Activated CD4-positive, alpha-beta memory T cell treated with anti-CD3 and anti-CD28 coated beads, Interleukin-2, amount 10 ng/mL, durations not matched to agents 7 days and 5 days (primary cell): ENCODE measurements around the gene SP1. TPM values are rescaled to one million over a fixed set of nuclear protein-coding genes. Genes with fewer than 3 reads are reported as not detected.
A peak's percentile ranks its signal among the peaks of the same experiment; 100 is the strongest.
"Not testable (repeated sequence)": the region's sequence is repeated elsewhere in the genome, so short reads cannot be mapped to it uniquely, and the experiment has no call there.

Experiments used
- CTCF ChIA-PET: fragments of 350-600 bp; sonication (Branson Sonifier 250); formaldehyde crosslinking; loops from one replicate; lab custom pipeline; 2021; ENCODE audit warnings: antibody characterized with exemption, inconsistent platforms; lab: Charles Lee
- POLR2A ChIA-PET: fragments of 350-600 bp; sonication (Branson Sonifier 250); formaldehyde crosslinking; loops from one replicate; lab custom pipeline; 2021; ENCODE audit warnings: antibody characterized with exemption; lab: Charles Lee
- DNase-seq: peaks from one replicate; pipeline ENCODE4 v3.0.0-alpha.2; 2020
- H3K27ac Mint-ChIP-seq: one replicate; pipeline ENCODE4 v1.8.0; 2021; ENCODE audit warnings: mild to moderate bottlenecking, mixed read lengths
- H3K27me3 Mint-ChIP-seq: one replicate; pipeline ENCODE4 v1.8.0; 2021; ENCODE audit warnings: mixed read lengths
- H3K36me3 Mint-ChIP-seq: one replicate; pipeline ENCODE4 v1.8.0; 2021; ENCODE audit warnings: low read depth, mixed read lengths
- H3K4me1 Mint-ChIP-seq: one replicate; pipeline ENCODE4 v1.8.0; 2021; ENCODE audit warnings: mixed read lengths
- H3K4me3 Mint-ChIP-seq: one replicate; pipeline ENCODE4 v1.8.0; 2021; ENCODE audit warnings: mild to moderate bottlenecking, mixed read lengths
- H3K9me3 Mint-ChIP-seq: one replicate; pipeline ENCODE4 v1.8.0; 2021; ENCODE audit warnings: mixed read lengths
- total RNA-seq, 2 experiments: library from RNA; stranded (reverse); gene quantifications; one replicate each; pipeline ENCODE4 v1.2.3, GENCODE V29; 2021

SP1 gene
- total RNA-seq, 2 experiments from 2014 or later: 77.1 to 85.6 TPM

DNA sequence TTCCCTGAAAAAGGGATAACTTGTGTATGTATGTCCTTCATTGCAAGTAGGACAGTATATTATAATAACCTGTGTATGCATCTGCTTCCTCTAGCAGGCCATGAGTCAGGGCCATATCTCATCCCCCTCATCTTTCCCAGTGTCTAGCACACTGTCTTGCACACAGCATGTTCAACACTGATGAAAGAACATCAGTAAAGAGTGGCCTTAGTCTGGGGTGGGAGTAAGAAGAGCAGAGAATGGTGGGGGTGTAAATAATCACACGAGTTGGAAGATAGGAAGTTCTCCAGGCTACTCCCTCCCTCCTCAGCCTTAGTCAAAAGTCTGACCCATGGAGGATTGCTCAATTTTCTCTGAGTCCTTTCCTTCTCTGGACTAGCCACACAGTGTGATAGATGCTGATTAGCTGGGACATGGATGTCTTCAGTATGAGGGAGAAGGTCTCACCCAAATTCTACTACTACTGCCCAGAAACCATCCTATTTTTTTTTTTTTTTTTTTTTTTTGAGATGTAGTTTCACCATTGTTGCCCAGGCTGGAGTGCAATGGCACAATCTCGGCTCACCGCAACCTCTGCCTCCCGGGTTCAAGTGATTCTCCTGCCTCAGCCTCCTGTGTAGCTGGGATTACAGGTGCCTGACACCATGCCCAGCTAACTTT lies 14.6 kb upstream of the SP1 start:
- Mint-ChIP-seq H3K27me3 (no peaks in the 10 kb centered on the region), H3K36me3 (no peaks in the 10 kb centered on the region), H3K4me1 (peaks cover 17% of the 10 kb centered on the region), H3K9me3 (no peaks in the 10 kb centered on the region), H3K27ac (peak overlapping the region; percentile 35), H3K4me3 (no peak overlapping the region)
- CTCF ChIA-PET: interaction anchor here (0.8 kb wide), 1 partner anchor 13 kb away, joined by 7 read pairs; no protein-coding TSS in a partner anchor
- POLR2A ChIA-PET: interaction anchor here (1.1 to 2.0 kb wide), 3 partner anchors 14 to 136 kb away, joined by 4 to 10 read pairs (median 5); partner anchors contain the start of genes SP1 and TARBP2
- no peak for DNase-seq

GRCh38 chr12:53373554-53374133 lies 6.3 kb upstream of the SP1 start:
- H3K27me3 Mint-ChIP-seq, DNase-seq, H3K36me3 Mint-ChIP-seq, H3K4me3 Mint-ChIP-seq, H3K9me3 Mint-ChIP-seq: not testable (repeated sequence)
- Mint-ChIP-seq H3K4me1 (peaks cover 40% of the 10 kb centered on the region), H3K27ac (peak overlapping the region; percentile 76)
- POLR2A ChIA-PET: interaction anchor here (1.0 kb wide), 2 partner anchors 49 to 74 kb away, joined by 3 to 4 read pairs; partner anchors contain the start of gene MYG1
- CTCF ChIA-PET: interaction anchor here (0.8 to 1.2 kb wide), 4 partner anchors 29 to 53 kb away, joined by 3 read pairs; partner anchors contain the start of gene AAAS

DNA sequence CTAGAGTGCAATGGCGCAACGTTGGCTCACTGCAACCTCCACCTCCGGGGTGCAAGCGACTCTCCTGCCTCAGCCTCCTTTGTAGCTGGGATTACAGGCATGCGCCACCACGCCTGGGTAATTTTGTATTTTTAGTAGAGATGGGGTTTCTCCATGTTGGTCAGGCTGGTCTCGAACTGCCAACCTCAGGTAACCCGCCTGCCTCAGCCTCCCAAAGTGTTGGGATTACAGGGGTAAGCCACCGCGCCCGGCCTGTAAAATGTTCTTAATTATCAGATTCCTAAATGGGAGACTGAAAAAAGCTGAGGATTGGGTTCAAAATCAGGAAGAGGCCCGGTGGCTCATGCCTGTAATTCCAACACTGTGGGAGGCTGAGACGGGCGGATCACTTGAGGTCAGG lies 5.7 kb upstream of the SP1 start:
- H3K27me3 Mint-ChIP-seq: not testable (repeated sequence)

GRCh38 chr12:53376747-53377146 lies 3.2 kb upstream of the SP1 start:
- Mint-ChIP-seq H3K9me3 (no peaks in the 10 kb centered on the region), H3K27ac (no peak overlapping the region), H3K27me3 (no peaks in the 10 kb centered on the region), H3K4me1 (peaks cover 32% of the 10 kb centered on the region), H3K36me3 (peaks cover 7% of the 10 kb centered on the region), H3K4me3 (no peak overlapping the region)
- CTCF ChIA-PET: interaction anchor here (0.8 to 3.3 kb wide), 2 partner anchors 45 to 131 kb away, joined by 3 to 17 read pairs; no protein-coding TSS in a partner anchor
- no peak for DNase-seq
- POLR2A ChIA-PET: interaction anchor here (1.7 kb wide), 1 partner anchor 10 kb away, joined by 5 read pairs; no protein-coding TSS in a partner anchor

More for the DNA sequence above, 5.7 kb upstream of the SP1 start:
- H3K36me3 Mint-ChIP-seq, H3K9me3 Mint-ChIP-seq, H3K4me3 Mint-ChIP-seq, DNase-seq: not testable (repeated sequence)
- peaks cover 38% of the 10 kb centered on the region for H3K4me1 Mint-ChIP-seq
- peak overlapping the region; percentile 76 for H3K27ac Mint-ChIP-seq
- CTCF ChIA-PET: interaction anchor here (0.8 to 1.2 kb wide), 4 partner anchors 30 to 53 kb away, joined by 3 read pairs; partner anchors contain the start of gene AAAS
- POLR2A ChIA-PET: interaction anchor here (1.0 kb wide), 1 partner anchor 49 kb away, joined by 3 read pairs; no protein-coding TSS in a partner anchor

DNA sequence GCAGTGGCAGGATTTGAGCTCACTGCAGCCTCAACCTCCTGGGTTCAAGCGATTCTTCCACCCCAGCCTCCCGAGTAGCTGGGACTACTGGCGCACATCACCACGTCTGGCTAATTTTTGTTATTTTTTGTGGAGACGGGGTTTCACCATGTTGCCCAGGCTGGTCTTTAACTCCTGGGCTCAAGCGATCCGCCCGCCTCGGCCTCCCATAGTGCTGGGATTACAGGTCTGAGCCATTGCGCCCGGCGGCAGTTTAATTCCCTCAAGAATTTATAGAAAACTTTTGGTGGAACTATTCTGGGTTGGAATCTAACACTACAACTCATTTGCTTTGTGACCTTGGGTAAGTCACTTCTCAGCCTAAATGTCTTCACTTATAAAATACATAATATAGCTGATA lies 1.8 kb upstream of the SP1 start:
- ChIA-PET CTCF (interaction anchor here (1.8 to 3.3 kb wide), 5 partner anchors 26 to 57 kb away, joined by 9 to 27 read pairs (median 17); partner anchors contain the start of gene AAAS), POLR2A (interaction anchor here (0.7 to 2.4 kb wide), 12 partner anchors 12 to 218 kb away, joined by 3 to 25 read pairs (median 9); partner anchors contain the start of genes CSAD, TARBP2 and ZNF740)
- H3K9me3 Mint-ChIP-seq: no peaks in the 10 kb centered on the region
- H3K4me3 Mint-ChIP-seq: no peak overlapping the region
- peaks cover 37% of the 10 kb centered on the region for H3K4me1 Mint-ChIP-seq
- no peak overlapping the region for H3K27ac Mint-ChIP-seq
- H3K27me3 Mint-ChIP-seq: no peaks in the 10 kb centered on the region
- H3K36me3 Mint-ChIP-seq: peaks cover 21% of the 10 kb centered on the region
- DNase-seq: no peak

- ChIA-PET CTCF (interaction anchor here (0.7 to 3.3 kb wide), 13 partner anchors 24 to 297 kb away, joined by 3 to 27 read pairs (median 6); partner anchors contain the start of genes AAAS, ATP5MC2, MAP3K12 and TARBP2), POLR2A (interaction anchor here (0.6 to 2.4 kb wide), 30 partner anchors 8 to 373 kb away, joined by 3 to 25 read pairs (median 4); partner anchors contain the start of genes AAAS, CSAD, EIF4B and PFDN5)
- H3K27me3 Mint-ChIP-seq: no peaks in the 10 kb centered on the region
- H3K9me3 Mint-ChIP-seq: no peaks in the 10 kb centered on the region
- peaks cover 28% of the 10 kb centered on the region for H3K36me3 Mint-ChIP-seq
- DNase-seq: no peak
- no peak overlapping the region for H3K4me3 Mint-ChIP-seq
- H3K4me1 Mint-ChIP-seq: peaks cover 38% of the 10 kb centered on the region
- H3K27ac Mint-ChIP-seq: no peak overlapping the region
Measured at GRCh38 chr12:53378724-53379388, 1.1 kb upstream of the SP1 start.

DNA sequence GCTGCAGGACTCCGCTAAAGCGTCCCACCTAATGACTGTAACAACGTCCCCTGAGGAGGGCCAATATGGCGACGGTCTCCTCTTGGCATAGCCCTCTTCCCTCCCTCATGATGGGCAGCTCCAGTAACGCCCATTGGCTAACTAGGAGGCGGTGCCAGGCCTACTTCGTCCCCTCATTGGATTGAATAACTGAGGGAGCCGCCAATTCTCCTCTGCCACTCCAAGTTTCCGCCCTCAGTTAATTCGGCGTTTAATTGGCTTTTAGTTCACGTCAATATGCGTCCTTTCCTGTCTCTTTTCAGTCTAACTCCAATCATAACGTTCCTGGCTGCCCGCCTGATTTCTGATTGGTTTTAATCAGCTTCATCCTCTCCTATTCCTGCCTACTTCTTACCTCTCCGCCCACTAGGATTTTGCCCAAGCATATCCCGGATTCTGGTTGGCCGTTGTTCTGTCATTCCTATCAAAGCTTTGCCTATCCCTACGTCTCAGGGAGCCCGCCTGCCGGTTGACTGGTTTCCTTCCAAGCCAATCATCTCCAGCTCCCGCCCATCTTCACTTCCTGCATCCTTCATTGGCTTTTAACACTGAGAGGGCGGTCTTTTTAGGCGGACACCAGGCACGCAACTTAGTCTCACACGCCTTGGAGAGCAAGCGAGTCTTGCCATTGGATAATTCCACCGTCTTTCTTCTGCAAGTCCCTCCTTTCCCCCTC lies 430 bp upstream of the SP1 start:
- no peaks in the 10 kb centered on the region for H3K9me3 Mint-ChIP-seq
- H3K27me3 Mint-ChIP-seq: no peaks in the 10 kb centered on the region
- peaks cover 40% of the 10 kb centered on the region for H3K4me1 Mint-ChIP-seq
- H3K36me3 Mint-ChIP-seq: peaks cover 32% of the 10 kb centered on the region
- no peak overlapping the region for H3K27ac Mint-ChIP-seq
- POLR2A ChIA-PET: interaction anchor here (0.6 to 2.4 kb wide), 36 partner anchors 9 to 373 kb away, joined by 3 to 25 read pairs (median 3); partner anchors contain the start of genes AAAS, CSAD, EIF4B and PFDN5
- DNase-seq: peak; percentile 99
- no peak overlapping the region for H3K4me3 Mint-ChIP-seq
- CTCF ChIA-PET: interaction anchor here (0.7 to 3.3 kb wide), 14 partner anchors 24 to 296 kb away, joined by 3 to 27 read pairs (median 4); partner anchors contain the start of genes AAAS, ATP5MC2, MAP3K12 and TARBP2

DNA sequence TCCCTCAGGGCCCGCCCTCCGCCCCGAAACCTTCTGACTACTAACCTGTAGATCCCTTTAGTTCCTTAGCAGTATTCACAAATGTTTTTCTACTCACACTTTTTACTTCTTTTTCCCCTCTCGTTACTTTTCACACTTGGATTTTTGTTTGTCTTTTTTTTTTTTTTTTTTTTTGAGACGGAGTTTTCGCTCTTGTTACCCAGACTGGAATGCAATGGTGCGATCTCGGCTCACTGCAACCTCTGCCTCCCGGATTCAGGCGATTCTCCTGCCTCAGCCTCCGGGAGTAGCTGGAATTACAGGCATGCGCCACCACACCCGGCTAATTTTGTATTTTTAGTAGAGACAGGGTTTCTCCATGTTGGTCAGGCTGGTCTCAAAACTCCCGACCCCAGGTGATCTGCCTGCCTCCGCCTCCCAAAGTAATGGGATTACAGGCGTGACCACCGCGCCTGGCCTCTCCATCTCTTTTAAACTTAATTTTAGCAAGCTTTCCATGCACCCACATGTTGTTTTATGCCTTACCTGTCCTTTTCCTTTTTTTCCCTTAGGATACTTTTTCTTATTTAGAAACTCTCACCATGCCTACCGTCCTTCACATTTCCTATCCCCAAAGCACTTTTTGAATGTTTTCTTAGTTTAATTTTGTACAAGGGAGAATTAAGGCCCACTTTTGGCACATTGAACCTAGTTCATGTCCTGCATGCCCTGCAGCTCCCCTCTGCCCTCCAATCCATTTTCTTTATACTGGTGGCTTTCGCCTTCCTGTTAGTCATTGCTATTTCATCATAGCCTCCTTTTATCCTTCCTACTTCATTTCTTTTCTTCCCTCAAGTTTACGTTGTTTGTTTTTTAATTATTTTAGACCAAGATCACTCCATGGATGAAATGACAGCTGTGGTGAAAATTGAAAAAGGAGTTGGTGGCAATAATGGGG lies 1.1 kb downstream of the SP1 start:
- ChIA-PET CTCF (interaction anchor here (0.9 to 2.9 kb wide), 14 partner anchors 19 to 128 kb away, joined by 3 to 61 read pairs (median 5); partner anchors contain the start of gene AAAS), POLR2A (interaction anchor here (0.6 to 2.5 kb wide), 13 partner anchors 13 to 172 kb away, joined by 3 to 20 read pairs (median 5); partner anchors contain the start of gene AAAS)
- DNase-seq: no peak
- peaks cover 45% of the 10 kb centered on the region for H3K4me1 Mint-ChIP-seq
- H3K27me3 Mint-ChIP-seq: no peaks in the 10 kb centered on the region
- H3K27ac Mint-ChIP-seq: peak overlapping the region; percentile 86
- no peaks in the 10 kb centered on the region for H3K9me3 Mint-ChIP-seq
- H3K36me3 Mint-ChIP-seq: peaks cover 37% of the 10 kb centered on the region
- H3K4me3 Mint-ChIP-seq: peak overlapping the region; percentile 88

DNA sequence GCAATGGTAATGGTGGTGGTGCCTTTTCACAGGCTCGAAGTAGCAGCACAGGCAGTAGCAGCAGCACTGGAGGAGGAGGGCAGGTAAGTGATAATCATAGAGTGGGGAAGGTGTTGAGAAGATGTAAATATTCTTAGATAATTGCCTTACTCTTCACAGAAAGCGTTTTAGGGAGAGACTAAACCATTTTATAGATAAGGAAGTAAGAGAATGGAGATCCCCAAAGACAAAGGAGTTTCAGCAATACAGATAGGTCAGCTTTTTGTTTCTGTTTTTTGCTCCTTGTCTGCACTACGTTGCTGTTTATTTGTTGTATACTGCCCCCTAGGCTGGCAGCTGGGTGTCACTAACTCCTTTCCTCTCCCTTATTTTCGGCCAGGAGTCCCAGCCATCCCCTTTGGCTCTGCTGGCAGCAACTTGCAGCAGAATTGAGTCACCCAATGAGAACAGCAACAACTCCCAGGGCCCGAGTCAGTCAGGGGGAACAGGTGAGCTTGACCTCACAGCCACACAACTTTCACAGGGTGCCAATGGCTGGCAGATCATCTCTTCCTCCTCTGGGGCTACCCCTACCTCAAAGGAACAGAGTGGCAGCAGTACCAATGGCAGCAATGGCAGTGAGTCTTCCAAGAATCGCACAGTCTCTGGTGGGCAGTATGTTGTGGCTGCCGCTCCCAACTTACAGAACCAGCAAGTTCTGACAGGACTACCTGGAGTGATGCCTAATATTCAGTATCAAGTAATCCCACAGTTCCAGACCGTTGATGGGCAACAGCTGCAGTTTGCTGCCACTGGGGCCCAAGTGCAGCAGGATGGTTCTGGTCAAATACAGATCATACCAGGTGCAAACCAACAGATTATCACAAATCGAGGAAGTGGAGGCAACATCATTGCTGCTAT lies 2.0 kb downstream of the SP1 start:
- H3K4me1 Mint-ChIP-seq: peaks cover 47% of the 10 kb centered on the region
- H3K4me3 Mint-ChIP-seq: peak overlapping the region; percentile 88
- POLR2A ChIA-PET: interaction anchor here (0.7 to 2.5 kb wide), 9 partner anchors 13 to 113 kb away, joined by 3 to 12 read pairs (median 5); no protein-coding TSS in a partner anchor
- DNase-seq: peak; percentile 69
- CTCF ChIA-PET: interaction anchor here (0.9 to 2.9 kb wide), 15 partner anchors 20 to 127 kb away, joined by 3 to 61 read pairs (median 5); partner anchors contain the start of gene AAAS
- no peaks in the 10 kb centered on the region for H3K27me3 Mint-ChIP-seq
- peak overlapping the region; percentile 86 for H3K27ac Mint-ChIP-seq
- H3K9me3 Mint-ChIP-seq: no peaks in the 10 kb centered on the region
- peaks cover 42% of the 10 kb centered on the region for H3K36me3 Mint-ChIP-seq

DNA sequence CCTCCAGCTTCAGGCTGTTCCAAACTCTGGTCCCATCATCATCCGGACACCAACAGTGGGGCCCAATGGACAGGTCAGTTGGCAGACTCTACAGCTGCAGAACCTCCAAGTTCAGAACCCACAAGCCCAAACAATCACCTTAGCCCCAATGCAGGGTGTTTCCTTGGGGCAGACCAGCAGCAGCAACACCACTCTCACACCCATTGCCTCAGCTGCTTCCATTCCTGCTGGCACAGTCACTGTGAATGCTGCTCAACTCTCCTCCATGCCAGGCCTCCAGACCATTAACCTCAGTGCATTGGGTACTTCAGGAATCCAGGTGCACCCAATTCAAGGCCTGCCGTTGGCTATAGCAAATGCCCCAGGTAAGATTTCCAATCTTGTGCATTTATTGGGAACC lies 3.3 kb downstream of the SP1 start:
- Mint-ChIP-seq H3K4me1 (peaks cover 56% of the 10 kb centered on the region), H3K27ac (peak overlapping the region; percentile 86), H3K4me3 (peak overlapping the region; percentile 47), H3K27me3 (no peaks in the 10 kb centered on the region), H3K36me3 (peaks cover 52% of the 10 kb centered on the region), H3K9me3 (no peaks in the 10 kb centered on the region)
- no peak for DNase-seq
- ChIA-PET CTCF (interaction anchor here (0.9 to 2.9 kb wide), 6 partner anchors 31 to 125 kb away, joined by 3 to 61 read pairs (median 4); no protein-coding TSS in a partner anchor), POLR2A (interaction anchor here (1.4 to 2.5 kb wide), 2 partner anchors 31 to 34 kb away, joined by 4 to 9 read pairs; no protein-coding TSS in a partner anchor)
